Activated T-cell treated with anti-CD3 and anti-CD28 coated beads, Interleukin-2, amount 50 U/mL, for 4 hours (primary cell): ENCODE results near the gene TMEM121B. TPM values are rescaled to one million over a fixed set of nuclear protein-coding genes. Genes with fewer than 3 reads are reported as not detected.

Experiments
- ATAC-seq, 2 donors: fragments of 200-7000 bp; cut with Tn5 transposase; one replicate each; pipeline ENCODE4 v1.10.0; 2021
- DNase-seq: peaks from one replicate; pipeline ENCODE4 v3.0.0-alpha.2; 2020
- H3K27me3 Mint-ChIP-seq: one replicate; pipeline ENCODE4 v1.8.0; 2021; ENCODE audit warnings: low read depth, mixed read lengths
- H3K36me3 Mint-ChIP-seq: one replicate; pipeline ENCODE4 v1.8.0; 2022; ENCODE audit warnings: mixed read lengths; ENCODE audit not compliant: insufficient read depth
- H3K4me1 Mint-ChIP-seq: one replicate; pipeline ENCODE4 v1.8.0; 2021; ENCODE audit warnings: low read depth, mixed read lengths
- H3K4me3 Mint-ChIP-seq: one replicate; pipeline ENCODE4 v1.8.0; 2021; ENCODE audit warnings: mild to moderate bottlenecking, moderate library complexity, mixed read lengths
- H3K9me3 Mint-ChIP-seq: one replicate; pipeline ENCODE4 v1.8.0; 2021; ENCODE audit warnings: mixed read lengths
- total RNA-seq, 3 donors: library from RNA; stranded (reverse); gene quantifications; one replicate each; pipeline ENCODE4 v1.2.1, GENCODE V29; 2021

TMEM121B gene
- total RNA-seq, 3 donors from 2014 or later: 0.24 to 0.43 (median 0.38) TPM

- H3K9me3 Mint-ChIP-seq: no peaks in the 10 kb centered on the region
- no peaks in the 10 kb centered on the region for H3K36me3 Mint-ChIP-seq
- peaks cover 24% of the 10 kb centered on the region for H3K27me3 Mint-ChIP-seq
- DNase-seq (peak; percentile 31), ATAC-seq (peak; percentile 56 to 62)
- H3K4me3 Mint-ChIP-seq: no peak overlapping the region
- peaks cover 37% of the 10 kb centered on the region for H3K4me1 Mint-ChIP-seq
Measured at GRCh38 chr22:17120711-17121232, 388 bp downstream of the TMEM121B start.

GRCh38 chr22:17120281-17120680, 879 bp downstream of the TMEM121B start:
- Mint-ChIP-seq H3K27me3 (peaks cover 24% of the 10 kb centered on the region), H3K9me3 (no peaks in the 10 kb centered on the region), H3K4me3 (no peak overlapping the region), H3K36me3 (no peaks in the 10 kb centered on the region), H3K4me1 (peaks cover 42% of the 10 kb centered on the region)
- peak; percentile 49 for DNase-seq
- ATAC-seq: peak; percentile 64 to 75

GRCh38 chr22:17119481-17120202, 1.5 kb downstream of the TMEM121B start:
- Mint-ChIP-seq H3K4me3 (no peak overlapping the region), H3K4me1 (peaks cover 49% of the 10 kb centered on the region), H3K9me3 (no peaks in the 10 kb centered on the region), H3K27me3 (peaks cover 24% of the 10 kb centered on the region), H3K36me3 (no peaks in the 10 kb centered on the region)
- ATAC-seq: peak in 1 of 2 donors; percentile 2
- DNase-seq: no peak

- H3K9me3 Mint-ChIP-seq: no peaks in the 10 kb centered on the region
- H3K4me1 Mint-ChIP-seq: peaks cover 60% of the 10 kb centered on the region
- ATAC-seq (no peak), DNase-seq (no peak)
- H3K27me3 Mint-ChIP-seq: peaks cover 21% of the 10 kb centered on the region
- H3K36me3 Mint-ChIP-seq: no peaks in the 10 kb centered on the region
- H3K4me3 Mint-ChIP-seq: peak overlapping the region; percentile 58
Measured at GRCh38 chr22:17118342-17118741, 2.8 kb downstream of the TMEM121B start.

GRCh38 chr22:17117890-17118289, 3.3 kb downstream of the TMEM121B start:
- DNase-seq (no peak), ATAC-seq (peak in 1 of 2 donors; percentile 6)
- Mint-ChIP-seq H3K9me3 (no peaks in the 10 kb centered on the region), H3K4me3 (peak overlapping the region; percentile 58), H3K36me3 (no peaks in the 10 kb centered on the region), H3K4me1 (peaks cover 63% of the 10 kb centered on the region), H3K27me3 (peaks cover 19% of the 10 kb centered on the region)

GRCh38 chr22:17117400-17117799, 3.8 kb downstream of the TMEM121B start:
- DNase-seq (no peak), ATAC-seq (no peak)
- Mint-ChIP-seq H3K4me1 (peaks cover 67% of the 10 kb centered on the region), H3K4me3 (peak overlapping the region; percentile 58), H3K27me3 (peaks cover 14% of the 10 kb centered on the region), H3K9me3 (no peaks in the 10 kb centered on the region), H3K36me3 (peaks cover 2% of the 10 kb centered on the region)

GRCh38 chr22:17116572-17117330, 4.4 kb downstream of the TMEM121B start:
- Mint-ChIP-seq H3K4me3 (peak overlapping the region; percentile 13), H3K9me3 (no peaks in the 10 kb centered on the region), H3K4me1 (peaks cover 65% of the 10 kb centered on the region), H3K27me3 (peaks cover 8% of the 10 kb centered on the region), H3K36me3 (peaks cover 2% of the 10 kb centered on the region)
- ATAC-seq (no peak), DNase-seq (no peak)

- no peak for DNase-seq
- H3K36me3 Mint-ChIP-seq: peaks cover 7% of the 10 kb centered on the region
- H3K9me3 Mint-ChIP-seq: no peaks in the 10 kb centered on the region
- H3K4me1 Mint-ChIP-seq: peaks cover 68% of the 10 kb centered on the region
- peak overlapping the region; percentile 60 for H3K4me3 Mint-ChIP-seq
- ATAC-seq: no peak
- H3K27me3 Mint-ChIP-seq: peaks cover 4% of the 10 kb centered on the region
Measured at GRCh38 chr22:17115945-17116565, 5.1 kb downstream of the TMEM121B start.

- no peak for ATAC-seq
- Mint-ChIP-seq H3K36me3 (peaks cover 9% of the 10 kb centered on the region), H3K27me3 (peaks cover 4% of the 10 kb centered on the region), H3K4me1 (peaks cover 68% of the 10 kb centered on the region), H3K9me3 (no peaks in the 10 kb centered on the region), H3K4me3 (no peak overlapping the region)
- no peak for DNase-seq
Measured at GRCh38 chr22:17115236-17115635, 5.9 kb downstream of the TMEM121B start.

- H3K9me3 Mint-ChIP-seq: no peaks in the 10 kb centered on the region
- DNase-seq (no peak), ATAC-seq (no peak)
- peaks cover 9% of the 10 kb centered on the region for H3K36me3 Mint-ChIP-seq
- no peak overlapping the region for H3K4me3 Mint-ChIP-seq
- H3K27me3 Mint-ChIP-seq: peaks cover 4% of the 10 kb centered on the region
- peaks cover 68% of the 10 kb centered on the region for H3K4me1 Mint-ChIP-seq
Measured at GRCh38 chr22:17114898-17115235, 6.3 kb downstream of the TMEM121B start.

GRCh38 chr22:17114173-17114897, 6.8 kb downstream of the TMEM121B start:
- ATAC-seq (no peak), DNase-seq (no peak)
- Mint-ChIP-seq H3K4me1 (peaks cover 68% of the 10 kb centered on the region), H3K9me3 (no peaks in the 10 kb centered on the region), H3K36me3 (peaks cover 9% of the 10 kb centered on the region), H3K4me3 (no peak overlapping the region), H3K27me3 (peaks cover 4% of the 10 kb centered on the region)

- DNase-seq (no peak), ATAC-seq (no peak)
- Mint-ChIP-seq H3K27me3 (no peaks in the 10 kb centered on the region), H3K4me1 (peaks cover 62% of the 10 kb centered on the region), H3K4me3 (no peak overlapping the region), H3K36me3 (peaks cover 9% of the 10 kb centered on the region), H3K9me3 (no peaks in the 10 kb centered on the region)
Measured at GRCh38 chr22:17113600-17113999, 7.6 kb downstream of the TMEM121B start.

- Mint-ChIP-seq H3K9me3 (no peaks in the 10 kb centered on the region), H3K36me3 (peaks cover 10% of the 10 kb centered on the region), H3K4me3 (no peak overlapping the region), H3K27me3 (no peaks in the 10 kb centered on the region), H3K4me1 (peaks cover 54% of the 10 kb centered on the region)
- ATAC-seq (no peak), DNase-seq (no peak)
Measured at GRCh38 chr22:17112491-17113042, 8.6 kb downstream of the TMEM121B start.
